ENCODE measurements around the gene APOLD1.

Gene APOLD1

DNA sequence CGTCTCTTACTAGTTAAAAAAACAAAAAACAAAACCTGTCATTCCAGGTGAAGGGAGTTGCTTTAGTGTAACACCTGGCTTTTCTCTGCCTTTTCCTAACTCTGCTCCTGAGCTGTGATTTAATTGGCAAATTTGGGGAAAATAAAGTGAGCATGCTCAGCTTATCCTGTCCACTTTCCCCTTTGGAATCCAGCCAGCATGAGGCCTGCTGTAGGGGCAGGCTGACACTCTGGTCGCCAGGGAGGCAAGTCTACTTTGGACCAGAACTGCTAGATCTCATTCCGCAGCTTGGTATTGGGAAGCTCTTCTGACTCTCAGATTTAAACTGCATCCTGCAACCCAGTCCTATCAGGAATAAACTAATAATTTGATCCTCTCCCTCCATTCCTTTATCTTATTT is 38.2 kb upstream of the APOLD1 start:
- Histone ChIP-seq H3K9me3 (ENCODE audit: insufficient read depth, low read length) (no peaks in the 10 kb centered on the region), H3K27me3 (ENCODE audit: low read length) (no peaks in the 10 kb centered on the region), H3K4me2 (ENCODE audit: low read depth, low read length, poor library complexity, severe bottlenecking) (no peak overlapping the region), H2AFZ (ENCODE audit: low read depth, low read length, severe bottlenecking) (no peak overlapping the region), H3K27ac (ENCODE audit: low read depth, low read length) (no peak overlapping the region), H3K36me3 (ENCODE audit: low read length) (no peaks in the 10 kb centered on the region), H3F3A (ENCODE audit: insufficient read depth) (no peaks in the 10 kb centered on the region), H3K79me2 (ENCODE audit: insufficient read depth, low read length) (no peaks in the 10 kb centered on the region), H3K4me3 (ENCODE audit: insufficient read depth, low read length, poor library complexity, severe bottlenecking) (no peak overlapping the region), H3K9ac (ENCODE audit: low read length) (no peak overlapping the region), H4K20me1 (ENCODE audit: low read depth, low read length) (no peaks in the 10 kb centered on the region), H3K9me2 (replicated peaks; ENCODE audit: insufficient read depth, low read length) (no peaks in the 10 kb centered on the region)
- no peak for TF ChIP-seq EZH2phosphoT487 (conservative IDR thresholded peaks at IDR 0.05; ENCODE audit: low read length)

DNA sequence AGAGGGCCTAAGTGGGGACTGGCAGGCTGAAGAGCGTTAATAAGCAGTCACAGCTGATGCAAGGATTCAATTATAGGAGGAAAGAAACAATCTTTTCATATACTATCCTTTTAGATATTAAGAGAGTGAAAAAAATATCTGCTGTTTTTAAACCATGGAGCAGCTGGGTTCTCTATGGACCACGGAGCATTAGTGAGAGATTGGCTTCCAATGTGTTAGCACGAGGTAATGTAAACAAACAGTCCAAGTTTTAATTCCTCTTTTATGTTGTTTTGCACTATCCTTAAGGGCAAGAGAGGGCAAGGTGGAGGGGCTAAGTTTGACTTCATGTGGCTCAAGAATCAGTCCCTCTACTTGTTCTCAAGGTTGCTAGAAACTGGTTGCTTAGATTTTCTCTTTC is 37.4 kb upstream of the APOLD1 start:
- H3K9me3 ChIP-seq (ENCODE audit: insufficient read depth, low read length) = no peaks in the 10 kb centered on the region
- no peaks in the 10 kb centered on the region for H3K36me3 ChIP-seq (ENCODE audit: low read length)
- H2AFZ ChIP-seq (ENCODE audit: low read depth, low read length, severe bottlenecking) = no peak overlapping the region
- H3F3A ChIP-seq (ENCODE audit: insufficient read depth) = no peaks in the 10 kb centered on the region
- no peak overlapping the region for H3K27ac ChIP-seq (ENCODE audit: low read depth, low read length)
- no peak overlapping the region for H3K4me3 ChIP-seq (ENCODE audit: insufficient read depth, low read length, poor library complexity, severe bottlenecking)
- no peaks in the 10 kb centered on the region for H3K79me2 ChIP-seq (ENCODE audit: insufficient read depth, low read length)
- H3K4me2 ChIP-seq (ENCODE audit: low read depth, low read length, poor library complexity, severe bottlenecking) = no peak overlapping the region
- TF ChIP-seq EZH2phosphoT487 (conservative IDR thresholded peaks at IDR 0.05; ENCODE audit: low read length) = no peak
- no peaks in the 10 kb centered on the region for H3K27me3 ChIP-seq (ENCODE audit: low read length)
- no peaks in the 10 kb centered on the region for H4K20me1 ChIP-seq (ENCODE audit: low read depth, low read length)
- no peak overlapping the region for H3K9ac ChIP-seq (ENCODE audit: low read length)
- no peaks in the 10 kb centered on the region for H3K9me2 ChIP-seq (replicated peaks; ENCODE audit: insufficient read depth, low read length)

DNA sequence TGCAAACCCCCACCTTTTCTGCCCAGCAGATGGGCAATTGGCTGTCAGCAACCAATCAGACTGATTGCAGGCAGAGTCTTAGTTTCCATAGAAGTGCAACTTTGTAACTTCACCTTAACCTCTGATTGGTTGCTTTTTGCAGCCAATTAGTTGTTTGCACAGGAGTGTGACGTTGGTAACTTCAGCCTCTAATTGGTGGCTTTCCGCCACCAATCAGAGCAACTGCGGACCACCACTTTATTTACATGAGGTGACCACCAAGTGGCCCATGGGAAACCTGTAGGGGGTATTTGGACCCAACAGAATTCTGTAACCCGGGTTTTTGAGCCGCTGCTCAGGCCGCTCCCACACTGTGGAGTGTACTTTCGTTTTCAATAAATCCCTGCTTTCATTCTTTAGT is 36.0 kb upstream of the APOLD1 start:
- H3K4me3 ChIP-seq (ENCODE audit: insufficient read depth, low read length, poor library complexity, severe bottlenecking) = no peak overlapping the region
- H3K27me3 ChIP-seq (ENCODE audit: low read length) = no peaks in the 10 kb centered on the region
- no peaks in the 10 kb centered on the region for H3K36me3 ChIP-seq (ENCODE audit: low read length)
- H3F3A ChIP-seq (ENCODE audit: insufficient read depth) = no peaks in the 10 kb centered on the region
- no peaks in the 10 kb centered on the region for H3K9me3 ChIP-seq (ENCODE audit: insufficient read depth, low read length)
- no peak overlapping the region for H3K27ac ChIP-seq (ENCODE audit: low read depth, low read length)
- no peaks in the 10 kb centered on the region for H3K79me2 ChIP-seq (ENCODE audit: insufficient read depth, low read length)
- H3K9me2 ChIP-seq (replicated peaks; ENCODE audit: insufficient read depth, low read length) = no peaks in the 10 kb centered on the region
- no peak for TF ChIP-seq EZH2phosphoT487 (conservative IDR thresholded peaks at IDR 0.05; ENCODE audit: low read length)
- TF ChIP-seq, protein P1, sequence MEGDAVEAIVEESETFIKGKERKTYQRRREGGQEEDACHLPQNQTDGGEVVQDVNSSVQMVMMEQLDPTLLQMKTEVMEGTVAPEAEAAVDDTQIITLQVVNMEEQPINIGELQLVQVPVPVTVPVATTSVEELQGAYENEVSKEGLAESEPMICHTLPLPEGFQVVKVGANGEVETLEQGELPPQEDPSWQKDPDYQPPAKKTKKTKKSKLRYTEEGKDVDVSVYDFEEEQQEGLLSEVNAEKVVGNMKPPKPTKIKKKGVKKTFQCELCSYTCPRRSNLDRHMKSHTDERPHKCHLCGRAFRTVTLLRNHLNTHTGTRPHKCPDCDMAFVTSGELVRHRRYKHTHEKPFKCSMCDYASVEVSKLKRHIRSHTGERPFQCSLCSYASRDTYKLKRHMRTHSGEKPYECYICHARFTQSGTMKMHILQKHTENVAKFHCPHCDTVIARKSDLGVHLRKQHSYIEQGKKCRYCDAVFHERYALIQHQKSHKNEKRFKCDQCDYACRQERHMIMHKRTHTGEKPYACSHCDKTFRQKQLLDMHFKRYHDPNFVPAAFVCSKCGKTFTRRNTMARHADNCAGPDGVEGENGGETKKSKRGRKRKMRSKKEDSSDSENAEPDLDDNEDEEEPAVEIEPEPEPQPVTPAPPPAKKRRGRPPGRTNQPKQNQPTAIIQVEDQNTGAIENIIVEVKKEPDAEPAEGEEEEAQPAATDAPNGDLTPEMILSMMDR (IDR thresholded peaks at IDR 0.05; ENCODE audit: insufficient read depth, low read length, poor library complexity, severe bottlenecking) = no peak
- no peak overlapping the region for H2AFZ ChIP-seq (ENCODE audit: low read depth, low read length, severe bottlenecking)
- no peaks in the 10 kb centered on the region for H4K20me1 ChIP-seq (ENCODE audit: low read depth, low read length)
- no peak overlapping the region for H3K9ac ChIP-seq (ENCODE audit: low read length)
- no peak overlapping the region for H3K4me2 ChIP-seq (ENCODE audit: low read depth, low read length, poor library complexity, severe bottlenecking)

DNA sequence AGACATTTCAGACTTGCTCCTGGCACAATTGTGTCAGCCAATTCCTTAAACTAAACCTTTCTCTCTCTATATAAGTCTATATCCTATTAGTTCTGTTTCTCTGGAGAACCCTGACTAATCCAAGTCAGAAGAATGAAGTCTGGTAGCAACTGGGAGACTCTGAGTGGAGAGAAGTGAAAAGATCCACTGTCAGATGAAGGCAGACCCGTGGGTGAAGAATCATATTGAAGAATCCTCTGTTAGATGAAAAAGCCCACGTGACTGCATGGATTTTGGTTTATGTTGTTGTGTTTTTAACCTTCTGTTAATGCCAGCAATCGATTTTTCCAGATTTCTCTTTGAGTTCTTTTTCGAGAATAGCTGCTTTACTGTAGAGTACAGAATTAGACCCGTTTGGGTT is 29.5 kb upstream of the APOLD1 start:
- H2AFZ ChIP-seq (ENCODE audit: low read depth, low read length, severe bottlenecking) = no peak overlapping the region
- no peaks in the 10 kb centered on the region for H3K27me3 ChIP-seq (ENCODE audit: low read length)
- no peaks in the 10 kb centered on the region for H3K9me3 ChIP-seq (ENCODE audit: insufficient read depth, low read length)
- no peak overlapping the region for H3K9ac ChIP-seq (ENCODE audit: low read length)
- H3K4me2 ChIP-seq (ENCODE audit: low read depth, low read length, poor library complexity, severe bottlenecking) = no peak overlapping the region
- no peaks in the 10 kb centered on the region for H4K20me1 ChIP-seq (ENCODE audit: low read depth, low read length)
- H3K36me3 ChIP-seq (ENCODE audit: low read length) = no peaks in the 10 kb centered on the region
- no peaks in the 10 kb centered on the region for H3K79me2 ChIP-seq (ENCODE audit: insufficient read depth, low read length)
- TF ChIP-seq, protein P1 (IDR thresholded peaks at IDR 0.05; ENCODE audit: insufficient read depth, low read length, poor library complexity, severe bottlenecking) = no peak
- TF ChIP-seq EZH2phosphoT487 (conservative IDR thresholded peaks at IDR 0.05; ENCODE audit: low read length) = no peak
- H3F3A ChIP-seq (ENCODE audit: insufficient read depth) = no peaks in the 10 kb centered on the region
- H3K27ac ChIP-seq (ENCODE audit: low read depth, low read length) = no peak overlapping the region
- no peak overlapping the region for H3K4me3 ChIP-seq (ENCODE audit: insufficient read depth, low read length, poor library complexity, severe bottlenecking)
- no peaks in the 10 kb centered on the region for H3K9me2 ChIP-seq (replicated peaks; ENCODE audit: insufficient read depth, low read length)

Measured in SU-DHL-6 (cell line).